Measurements from ENCODE around the gene SLC41A3.
"Not testable (repeated sequence)": the region's sequence is repeated elsewhere in the genome, so short reads cannot be mapped to it uniquely, and the experiment has no call there.

SLC41A3 gene

GRCh38 chr3:126003447-126004190, 80.3 kb downstream of the SLC41A3 start:
- TF ChIP-seq CTCF (conservative IDR thresholded peaks at IDR 0.05; ENCODE audit: low read depth, low read length), result no peak
- H3K4me3 ChIP-seq (ENCODE audit: low read depth, low read length), result no peak overlapping the region

GRCh38 chr3:126002189-126002588, 81.7 kb downstream of the SLC41A3 start:
- no peak for DNase-seq (ENCODE audit: low read depth)
- TF ChIP-seq CTCF (conservative IDR thresholded peaks at IDR 0.05; ENCODE audit: low read depth, low read length), result no peak
- no peak overlapping the region for H3K4me3 ChIP-seq (ENCODE audit: low read depth, low read length)

More at GRCh38 chr3:126003447-126004190, 80.3 kb downstream of the SLC41A3 start:
- DNase-seq (ENCODE audit: low read depth), result no peak

GRCh38 chr3:125996751-125997150, 87.2 kb downstream of the SLC41A3 start:
- not testable (repeated sequence) for H3K4me3 ChIP-seq (ENCODE audit: low read depth, low read length)

GRCh38 chr3:125990253-125990970, 93.5 kb downstream of the SLC41A3 start:
- DNase-seq (ENCODE audit: low read depth), result peak; percentile 88
- no peak for TF ChIP-seq CTCF (conservative IDR thresholded peaks at IDR 0.05; ENCODE audit: low read depth, low read length)
- H3K4me3 ChIP-seq (ENCODE audit: low read depth, low read length), result peak overlapping the region; percentile 68

More at GRCh38 chr3:125996751-125997150, 87.2 kb downstream of the SLC41A3 start:
- DNase-seq (ENCODE audit: low read depth), result not testable (repeated sequence)

- H3K4me3 ChIP-seq (ENCODE audit: low read depth, low read length); DNase-seq (ENCODE audit: low read depth): not testable (repeated sequence)
Observed at GRCh38 chr3:125984951-125985350, 99.0 kb downstream of the SLC41A3 start.

- not testable (repeated sequence) for H3K4me3 ChIP-seq (ENCODE audit: low read depth, low read length); DNase-seq (ENCODE audit: low read depth)
Observed at GRCh38 chr3:125977104-125977503, 106.8 kb downstream of the SLC41A3 start.

GRCh38 chr3:125976003-125976390, 107.9 kb downstream of the SLC41A3 start:
- H3K4me3 ChIP-seq (ENCODE audit: low read depth, low read length); DNase-seq (ENCODE audit: low read depth): not testable (repeated sequence)

GRCh38 chr3:125975245-125976002, 108.5 kb downstream of the SLC41A3 start:
- not testable (repeated sequence) for H3K4me3 ChIP-seq (ENCODE audit: low read depth, low read length); DNase-seq (ENCODE audit: low read depth)

GRCh38 chr3:125971997-125972944, 111.7 kb downstream of the SLC41A3 start:
- H3K4me3 ChIP-seq (ENCODE audit: low read depth, low read length), result peak overlapping the region; percentile 15
- TF ChIP-seq CTCF (conservative IDR thresholded peaks at IDR 0.05; ENCODE audit: low read depth, low read length), result peak; percentile 68
- peak; percentile 18 for DNase-seq (ENCODE audit: low read depth)

GRCh38 chr3:125968701-125969592, 115.0 kb downstream of the SLC41A3 start, which contains the start of gene ROPN1B:
TSS of gene ROPN1B (plus strand) at chr3:125969178. CDS start at chr3:125972055, 2,877 bp downstream.
- not testable (repeated sequence) for H3K4me3 ChIP-seq (ENCODE audit: low read depth, low read length); DNase-seq (ENCODE audit: low read depth)

- not testable (repeated sequence) for H3K4me3 ChIP-seq (ENCODE audit: low read depth, low read length); DNase-seq (ENCODE audit: low read depth)
Observed at GRCh38 chr3:125968121-125968520, 115.8 kb downstream of the SLC41A3 start.

All from choroid plexus epithelial cell (primary cell).